H9 (cell line): ENCODE measurements around the gene NT5C2. TPM values are rescaled to one million over a fixed set of nuclear protein-coding genes. Genes with fewer than 3 reads are reported as not detected.

Experiments used
- DNase-seq: peaks from one replicate; pipeline ENCODE4 v3.0.0-alpha.2; 2017
- H2AFZ ChIP-seq: one replicate; pipeline ENCODE4 v1.6.1; 2013; ENCODE audit warnings: mild to moderate bottlenecking, low read length, control low read depth, moderate library complexity
- H2AK5ac ChIP-seq: 2 replicates; pipeline ENCODE4 v1.6.1; 2013; ENCODE audit warnings: low read length, control low read depth, mixed read lengths; ENCODE audit not compliant: insufficient read length
- H2BK120ac ChIP-seq: one replicate; pipeline ENCODE4 v1.6.1; 2013; ENCODE audit warnings: low read depth, mild to moderate bottlenecking, low read length, control low read depth, inconsistent platforms; ENCODE audit not compliant: poor library complexity, severe bottlenecking
- H2BK12ac ChIP-seq: 2 replicates; pipeline ENCODE4 v1.6.1; 2013; ENCODE audit warnings: low read length, control low read depth, mixed read lengths, low read depth; ENCODE audit not compliant: insufficient read length
- H2BK15ac ChIP-seq: 2 replicates; pipeline ENCODE4 v1.6.1; 2013; ENCODE audit warnings: low read depth, low read length, control low read depth
- H2BK20ac ChIP-seq: one replicate; pipeline ENCODE4 v1.6.1; 2013; ENCODE audit warnings: low read depth, mild to moderate bottlenecking, low read length, control low read depth, inconsistent platforms; ENCODE audit not compliant: poor library complexity, severe bottlenecking
- H2BK5ac ChIP-seq: 2 replicates; pipeline ENCODE4 v1.6.1; 2013; ENCODE audit warnings: low read length, control low read depth, mixed read lengths; ENCODE audit not compliant: insufficient read length
- H3K14ac ChIP-seq: 2 replicates; pipeline ENCODE4 v1.6.1; 2013; ENCODE audit warnings: low read length, control low read depth; ENCODE audit not compliant: insufficient read depth
- H3K18ac ChIP-seq: 2 replicates; pipeline ENCODE4 v1.6.1; 2013; ENCODE audit warnings: low read depth, mild to moderate bottlenecking, mixed read lengths, low read length, control low read depth; ENCODE audit not compliant: insufficient read length
- H3K23ac ChIP-seq: 2 replicates; pipeline ENCODE4 v1.6.1; 2013; ENCODE audit warnings: low read length, control low read depth, mixed read lengths, low read depth; ENCODE audit not compliant: insufficient read length
- H3K23me2 ChIP-seq: 2 replicates; pipeline ENCODE4 v1.6.1; 2013; ENCODE audit warnings: low read depth, mild to moderate bottlenecking, mixed read lengths, low read length, control low read depth; ENCODE audit not compliant: insufficient read length, poor library complexity, severe bottlenecking
- H3K27ac ChIP-seq: 2 replicates; pipeline ENCODE4 v1.5.1; 2013; ENCODE audit warnings: low read length, control low read depth, mixed read lengths, low read depth; ENCODE audit not compliant: insufficient read length
- H3K27me3 ChIP-seq: 2 replicates; pipeline ENCODE4 v1.6.1; 2013; ENCODE audit warnings: low read length, control low read depth, inconsistent platforms; ENCODE audit not compliant: insufficient read depth
- H3K4ac ChIP-seq: 2 replicates; pipeline ENCODE4 v1.6.1; 2013; ENCODE audit warnings: low read depth, mild to moderate bottlenecking, control low read depth, inconsistent platforms, low read length, moderate library complexity
- H3K4me1 ChIP-seq: 2 replicates; pipeline ENCODE4 v1.6.1; 2013; ENCODE audit warnings: low read length, control low read depth, inconsistent platforms; ENCODE audit not compliant: insufficient read depth
- H3K4me2 ChIP-seq: 2 replicates; pipeline ENCODE4 v1.6.1; 2013; ENCODE audit warnings: low read length, control low read depth, mixed read lengths; ENCODE audit not compliant: insufficient read length, insufficient read depth
- H3K56ac ChIP-seq: 2 replicates; pipeline ENCODE4 v1.6.1; 2013; ENCODE audit warnings: low read depth, mild to moderate bottlenecking, mixed read lengths, low read length, control low read depth; ENCODE audit not compliant: insufficient read length
- H3K79me1 ChIP-seq: 2 replicates; pipeline ENCODE4 v1.6.1; 2013; ENCODE audit warnings: low read depth, mild to moderate bottlenecking, moderate library complexity, low read length, control low read depth, inconsistent platforms; ENCODE audit not compliant: insufficient read depth, poor library complexity, severe bottlenecking
- H3K79me2 ChIP-seq: 2 replicates; pipeline ENCODE4 v1.6.1; 2013; ENCODE audit warnings: low read length, control low read depth, inconsistent platforms; ENCODE audit not compliant: insufficient read depth
- H3K9ac ChIP-seq: 2 replicates; pipeline ENCODE4 v1.6.1; 2013; ENCODE audit warnings: low read length, control low read depth, mixed read lengths; ENCODE audit not compliant: insufficient read length; ENCODE audit errors: extremely low read depth
- H3K9me3 ChIP-seq: one replicate; pipeline ENCODE4 v1.6.1; 2013; ENCODE audit warnings: low read depth, low read length, inconsistent platforms; ENCODE audit not compliant: control insufficient read depth
- H3T11ph ChIP-seq: one replicate; pipeline ENCODE4 v1.6.1; 2013; ENCODE audit warnings: mild to moderate bottlenecking, low read length, control low read depth, inconsistent platforms
- H4K20me1 ChIP-seq: one replicate; pipeline ENCODE4 v1.6.1; 2013; ENCODE audit not compliant: control insufficient read depth, insufficient read length, insufficient read depth
- H4K5ac ChIP-seq: 2 replicates; pipeline ENCODE4 v1.6.1; 2013; ENCODE audit warnings: low read depth, mild to moderate bottlenecking, mixed read lengths, low read length, control low read depth; ENCODE audit not compliant: insufficient read length
- H4K8ac ChIP-seq: replicated peaks from 2 replicates; pipeline ENCODE4 v1.6.1; 2013; ENCODE audit warnings: low read length, control low read depth, mixed read lengths, low read depth; ENCODE audit not compliant: insufficient read length
- H4K91ac ChIP-seq: 2 replicates; pipeline ENCODE4 v1.6.1; 2013; ENCODE audit warnings: low read depth, mild to moderate bottlenecking, moderate library complexity, mixed read lengths, low read length, control low read depth; ENCODE audit not compliant: insufficient read length
- H3K27ac Mint-ChIP-seq, 3 experiments: 2 replicates in 2 of 3; 3 replicates in 1 of 3; pipeline ENCODE4 v1.8.0; 2020 to 2021; ENCODE audit warnings: mixed read lengths in 3 of 3, mild to moderate bottlenecking in 1 of 3, moderate library complexity in 1 of 3
- H3K27me3 Mint-ChIP-seq: 2 replicates; pipeline ENCODE4 v1.8.0; 2021; ENCODE audit warnings: low read depth, mild to moderate bottlenecking, moderate library complexity, mixed read lengths
- H3K36me3 Mint-ChIP-seq, 3 experiments: 2 replicates in 2 of 3; 3 replicates in 1 of 3; pipeline ENCODE4 v1.8.0; 2020 to 2021; ENCODE audit warnings: low read depth in 3 of 3, mixed read lengths in 3 of 3; ENCODE audit not compliant: insufficient read depth in 1 of 3
- H3K4me1 Mint-ChIP-seq, 2 experiments: 2 replicates each; pipeline ENCODE4 v1.8.0; 2020; ENCODE audit warnings: mixed read lengths in 2 of 2
- H3K4me3 Mint-ChIP-seq, 2 experiments: 2 replicates in 1 of 2; 3 replicates in 1 of 2; pipeline ENCODE4 v1.8.0; 2020 to 2021; ENCODE audit warnings: mild to moderate bottlenecking in 2 of 2, mixed read lengths in 2 of 2, moderate library complexity in 1 of 2
- H3K9me3 Mint-ChIP-seq, 2 experiments: 2 replicates in 1 of 2; 3 replicates in 1 of 2; pipeline ENCODE4 v1.8.0; 2020; ENCODE audit warnings: mild to moderate bottlenecking in 2 of 2, mixed read lengths in 2 of 2, moderate library complexity in 1 of 2
- WGBS: extraction: QIAGEN DNeasy Blood & Tissue Kit; methylation state at CpG from one replicate; pipeline ENCODE4 v1.1.7; 2013; ENCODE audit warnings: missing lambda C conversion rate, low lambda C conversion rate, mixed read lengths; ENCODE audit not compliant: insufficient read length; ENCODE audit errors: extremely low coverage; 5-methylcytosine and 5-hydroxymethylcytosine counted together
- total RNA-seq: library from RNA; stranded (reverse); gene quantifications from 2 replicates; pipeline ENCODE4 v1.2.1, GENCODE V29; 2021
- TF ChIP-seq, protein P1 (sequence below): fragments of 200-600 bp; sonication (generic); conservative IDR thresholded peaks from 3 replicates; pipeline ENCODE4 v1.8.0; 2021; ENCODE audit warnings: antibody characterized with exemption, mild to moderate bottlenecking

NT5C2 gene
- total RNA-seq, 1 experiment from 2014 or later = 69.6 TPM

DNA sequence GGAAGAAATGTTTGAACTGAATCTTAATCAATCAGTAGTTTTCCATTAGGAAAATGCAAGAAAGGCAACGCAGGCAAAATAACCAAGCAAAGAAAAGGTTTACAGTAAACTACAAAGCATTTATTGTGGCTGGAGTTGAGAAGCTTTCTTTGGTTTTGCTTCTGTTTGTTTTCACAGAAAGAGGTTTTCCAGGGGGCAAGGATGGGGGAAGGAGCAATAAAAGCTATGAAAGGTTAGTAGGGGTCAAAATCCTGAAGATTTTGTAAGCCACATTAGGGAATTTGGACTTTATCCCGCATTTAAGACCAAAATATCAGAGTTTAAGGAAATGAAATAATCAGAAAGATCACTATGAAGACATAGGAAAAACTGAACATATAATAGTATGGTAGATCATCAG, 51.1 kb downstream of the NT5C2 start:
- H2BK12ac ChIP-seq = no peak overlapping the region
- no peak overlapping the region for H2AFZ ChIP-seq
- H3K27ac ChIP-seq = no peak overlapping the region
- DNase-seq = no peak
- no peak overlapping the region for H3K9ac ChIP-seq
- H2AK5ac ChIP-seq = no peak overlapping the region
- peaks cover 2% of the 10 kb centered on the region; the same call in 1 of the 2 replicates for H3K4me1 ChIP-seq
- no peaks in the 10 kb centered on the region for H3K79me1 ChIP-seq
- peaks cover 8 to 13% of the 10 kb centered on the region in 2 experiments for H3K4me1 Mint-ChIP-seq
- no peak overlapping the region for H3K4me2 ChIP-seq
- H3T11ph ChIP-seq = no peak overlapping the region
- no peaks in the 10 kb centered on the region for H3K9me3 ChIP-seq
- TF ChIP-seq, protein P1, sequence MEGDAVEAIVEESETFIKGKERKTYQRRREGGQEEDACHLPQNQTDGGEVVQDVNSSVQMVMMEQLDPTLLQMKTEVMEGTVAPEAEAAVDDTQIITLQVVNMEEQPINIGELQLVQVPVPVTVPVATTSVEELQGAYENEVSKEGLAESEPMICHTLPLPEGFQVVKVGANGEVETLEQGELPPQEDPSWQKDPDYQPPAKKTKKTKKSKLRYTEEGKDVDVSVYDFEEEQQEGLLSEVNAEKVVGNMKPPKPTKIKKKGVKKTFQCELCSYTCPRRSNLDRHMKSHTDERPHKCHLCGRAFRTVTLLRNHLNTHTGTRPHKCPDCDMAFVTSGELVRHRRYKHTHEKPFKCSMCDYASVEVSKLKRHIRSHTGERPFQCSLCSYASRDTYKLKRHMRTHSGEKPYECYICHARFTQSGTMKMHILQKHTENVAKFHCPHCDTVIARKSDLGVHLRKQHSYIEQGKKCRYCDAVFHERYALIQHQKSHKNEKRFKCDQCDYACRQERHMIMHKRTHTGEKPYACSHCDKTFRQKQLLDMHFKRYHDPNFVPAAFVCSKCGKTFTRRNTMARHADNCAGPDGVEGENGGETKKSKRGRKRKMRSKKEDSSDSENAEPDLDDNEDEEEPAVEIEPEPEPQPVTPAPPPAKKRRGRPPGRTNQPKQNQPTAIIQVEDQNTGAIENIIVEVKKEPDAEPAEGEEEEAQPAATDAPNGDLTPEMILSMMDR = no peak
- H3K4me3 Mint-ChIP-seq = no peak overlapping the region
- no peak overlapping the region for H3K18ac ChIP-seq
- H3K79me2 ChIP-seq = no peaks in the 10 kb centered on the region
- H4K8ac ChIP-seq = no peak overlapping the region
- H3K4ac ChIP-seq = no peak overlapping the region
- no peak overlapping the region for H4K5ac ChIP-seq
- H3K27me3 Mint-ChIP-seq = no peaks in the 10 kb centered on the region
- no CpG with 5 or more reads among the region's 2 CpGs for WGBS
- no peaks in the 10 kb centered on the region for H3K9me3 Mint-ChIP-seq
- no peaks in the 10 kb centered on the region for H3K23me2 ChIP-seq
- H2BK15ac ChIP-seq = no peak overlapping the region
- H2BK20ac ChIP-seq = no peak overlapping the region
- no peak overlapping the region for H2BK5ac ChIP-seq
- peaks cover 10 to 28% (median 14%) of the 10 kb centered on the region in 3 experiments for H3K36me3 Mint-ChIP-seq
- no peaks in the 10 kb centered on the region for H3K27me3 ChIP-seq
- H3K27ac Mint-ChIP-seq = peak overlapping the region in 2 of 3 experiments; percentile 68 to 75; a peak in 4 of 7 replicates
- H3K23ac ChIP-seq = no peak overlapping the region
- no peaks in the 10 kb centered on the region for H4K20me1 ChIP-seq
- H3K14ac ChIP-seq = no peak overlapping the region
- no peak overlapping the region for H3K56ac ChIP-seq
- no peak overlapping the region for H2BK120ac ChIP-seq
- H4K91ac ChIP-seq = no peak overlapping the region
